ENCODE measurements around the gene PKNOX2.

The PKNOX2 gene

GRCh38 chr11:125164422-125165110, at the start of gene PKNOX2:
TSS of gene PKNOX2 (plus strand) at chr11:125164751. CDS start at chr11:125351306, 186,555 bp downstream.
- DNase-seq: peak; percentile 77

DNA sequence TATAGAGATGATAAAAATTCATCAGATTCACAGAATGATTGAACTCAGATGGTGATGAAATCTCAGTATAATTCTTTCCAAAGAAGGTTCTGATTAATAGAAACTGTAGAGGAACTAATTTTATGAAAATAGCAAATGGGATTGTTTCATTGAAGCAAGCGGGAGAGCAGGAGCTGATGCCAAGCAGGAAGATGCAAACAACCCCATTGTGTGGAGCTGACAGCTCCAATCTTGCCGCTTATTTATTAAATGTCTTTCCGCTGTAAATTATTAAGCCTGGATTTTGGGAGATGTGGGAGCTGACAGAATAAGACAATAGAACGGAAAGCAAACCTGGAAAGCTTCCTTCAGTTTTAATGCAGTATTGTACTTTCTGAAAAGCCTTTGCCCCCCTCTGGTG, 47.1 kb upstream of the PKNOX2 start:
- no peak for DNase-seq

- DNase-seq: no peak
These were observed 41.2 kb upstream of the PKNOX2 start for GRCh38 chr11:125123194-125123946.

GRCh38 chr11:125123947-125124617, 40.5 kb upstream of the PKNOX2 start:
- peak; percentile 50 for DNase-seq

- DNase-seq: no peak
These were observed 39.9 kb upstream of the PKNOX2 start for GRCh38 chr11:125124618-125124992.

GRCh38 chr11:125128450-125128849, 36.1 kb upstream of the PKNOX2 start:
- DNase-seq: no peak

- no peak for DNase-seq
These were observed 35.1 kb upstream of the PKNOX2 start for GRCh38 chr11:125129316-125129993.

DNA sequence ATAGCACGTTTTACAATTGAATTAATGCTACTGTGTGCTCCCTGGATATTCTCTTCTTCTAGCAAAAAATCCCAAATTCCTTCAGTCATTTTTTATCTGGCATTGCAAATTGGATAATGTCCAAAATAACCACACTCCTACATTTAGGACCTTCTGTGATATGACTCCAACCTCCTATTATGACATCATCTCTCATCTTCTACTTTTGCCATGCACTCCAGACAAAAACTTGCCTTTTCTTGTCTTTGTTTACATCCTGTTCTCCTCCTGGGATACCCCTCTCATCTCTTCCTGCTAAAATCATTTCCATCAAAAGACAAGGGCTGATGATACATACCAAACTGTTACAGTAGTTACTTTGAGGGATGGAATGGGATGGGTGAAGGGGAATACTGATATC, 32.5 kb upstream of the PKNOX2 start:
- no peak for DNase-seq

DNA sequence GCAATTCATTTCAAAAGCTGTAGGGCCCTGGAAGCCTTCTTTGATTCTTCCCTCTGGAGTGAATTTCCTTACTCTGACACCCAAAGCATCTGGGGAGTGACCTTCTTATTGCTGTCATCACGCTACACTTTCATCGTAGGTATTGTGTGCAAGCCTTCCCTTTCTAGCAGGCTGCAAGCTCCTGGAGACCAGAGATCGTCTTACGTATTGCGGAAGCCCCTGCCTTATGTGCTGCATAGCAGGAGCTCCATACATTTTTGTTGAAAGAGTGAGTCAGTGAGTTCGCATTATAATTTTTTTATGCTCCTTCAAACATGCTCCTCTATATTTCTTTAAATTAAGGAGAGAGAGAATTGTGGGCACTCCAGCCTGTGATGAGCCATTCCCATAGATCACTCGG, 32.0 kb upstream of the PKNOX2 start:
- no peak for DNase-seq

DNA sequence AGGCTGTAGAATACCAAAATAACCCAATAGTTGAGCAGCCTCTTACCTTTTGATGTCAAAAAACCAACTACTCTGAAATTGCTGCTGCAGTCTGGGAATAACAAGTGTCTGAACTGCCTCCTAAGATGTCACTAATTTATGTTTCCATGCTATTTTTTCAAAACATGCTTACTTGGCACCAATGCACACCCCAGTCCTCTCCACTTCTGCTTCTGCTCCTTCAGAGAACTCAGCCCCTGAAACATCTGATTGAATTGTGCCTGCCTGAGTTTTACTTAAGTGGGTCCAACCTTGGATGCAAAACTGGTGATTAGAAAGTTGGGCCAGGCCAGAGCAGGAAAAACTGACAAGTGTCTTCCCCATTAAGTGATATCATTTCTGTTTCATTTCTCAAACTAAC, 28.6 kb upstream of the PKNOX2 start:
- DNase-seq: no peak

- no peak for DNase-seq
These were observed 25.6 kb upstream of the PKNOX2 start for GRCh38 chr11:125138966-125139365.

- DNase-seq: no peak
These were observed 24.8 kb upstream of the PKNOX2 start for GRCh38 chr11:125139778-125140177.

- no peak for DNase-seq
These were observed 24.3 kb upstream of the PKNOX2 start for GRCh38 chr11:125140233-125140632.

- DNase-seq: no peak
These were observed 23.4 kb upstream of the PKNOX2 start for GRCh38 chr11:125141178-125141577.

- DNase-seq: peak; percentile 67
These were observed 22.6 kb upstream of the PKNOX2 start for GRCh38 chr11:125141686-125142535.

DNA sequence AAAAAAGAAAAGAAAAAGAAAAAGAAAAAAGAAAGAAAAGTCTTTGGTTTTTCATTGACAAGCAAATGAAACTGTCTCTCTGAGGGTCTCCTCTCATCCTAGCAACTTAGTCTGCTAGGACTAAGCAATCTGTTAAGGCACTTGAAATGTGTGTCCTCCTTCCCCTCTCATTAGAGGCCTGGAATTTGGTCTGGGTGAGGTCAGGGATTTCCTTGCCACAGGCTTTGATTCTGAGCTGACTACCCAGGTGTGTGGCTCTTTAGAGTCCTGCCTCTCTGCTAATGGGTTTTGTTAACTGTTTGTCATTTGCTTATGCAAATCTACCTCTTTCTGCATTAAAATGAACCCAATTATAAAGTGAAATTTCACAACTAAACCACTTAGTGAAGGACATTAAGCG, 18.3 kb upstream of the PKNOX2 start:
- no peak for DNase-seq

GRCh38 chr11:125147280-125147679, 17.3 kb upstream of the PKNOX2 start:
- no peak for DNase-seq

DNA sequence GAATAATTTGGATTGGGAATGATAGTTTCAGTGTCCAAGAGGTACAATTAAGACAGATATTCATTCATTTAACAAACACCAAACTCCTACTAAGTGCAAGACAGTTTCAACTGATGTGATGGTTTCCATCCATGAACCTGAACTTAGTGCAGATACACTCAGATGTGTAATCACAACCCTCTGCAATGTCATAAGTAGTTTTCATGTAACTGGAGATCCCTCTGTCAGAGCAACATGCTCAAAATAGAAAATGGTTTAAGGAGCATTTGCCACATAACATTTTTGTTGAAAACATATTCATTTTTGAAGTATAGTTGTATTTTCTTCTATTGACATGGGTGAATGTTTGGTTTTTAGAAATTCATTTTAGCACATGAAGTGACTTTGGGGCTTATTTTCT, 16.5 kb upstream of the PKNOX2 start:
- DNase-seq: no peak

GRCh38 chr11:125148743-125149142, 15.8 kb upstream of the PKNOX2 start:
- DNase-seq: no peak

- DNase-seq: no peak
These were observed 10.7 kb upstream of the PKNOX2 start for GRCh38 chr11:125153837-125154236.

DNA sequence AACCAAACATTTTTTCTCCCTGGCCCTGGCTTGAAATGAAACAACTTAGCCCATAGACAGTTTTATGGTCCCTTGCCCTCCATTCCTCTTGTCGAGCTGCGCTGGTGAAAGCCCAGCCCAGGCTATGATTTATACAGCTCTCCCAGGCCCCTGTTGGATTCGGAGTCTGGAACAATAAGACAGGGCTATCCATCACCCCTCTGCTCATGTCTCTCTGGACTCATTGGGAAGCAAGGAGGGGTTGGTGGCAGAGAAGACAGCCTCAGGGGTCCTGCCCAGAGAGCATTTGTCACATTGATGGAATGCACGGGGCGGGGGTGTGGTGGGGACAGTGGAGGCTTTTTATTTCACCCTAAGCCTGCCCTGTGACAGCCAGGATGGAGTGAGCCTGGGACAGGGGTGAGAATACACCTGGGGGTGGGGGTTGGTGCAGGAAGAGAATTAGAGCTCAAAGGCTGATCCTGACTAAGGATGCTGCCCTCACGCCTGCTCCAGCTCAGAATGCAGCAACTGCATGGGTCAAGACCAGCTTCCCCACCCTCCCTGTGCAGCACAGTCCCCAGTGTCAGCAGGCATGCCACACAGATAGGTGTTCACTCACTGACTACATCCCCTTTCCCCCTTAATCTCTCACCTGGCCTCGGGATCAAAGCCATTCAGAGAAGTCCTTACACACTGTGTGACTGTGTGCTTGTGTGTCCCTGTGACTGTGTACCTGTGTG, 10.0 kb upstream of the PKNOX2 start:
- no peak for DNase-seq

DNA sequence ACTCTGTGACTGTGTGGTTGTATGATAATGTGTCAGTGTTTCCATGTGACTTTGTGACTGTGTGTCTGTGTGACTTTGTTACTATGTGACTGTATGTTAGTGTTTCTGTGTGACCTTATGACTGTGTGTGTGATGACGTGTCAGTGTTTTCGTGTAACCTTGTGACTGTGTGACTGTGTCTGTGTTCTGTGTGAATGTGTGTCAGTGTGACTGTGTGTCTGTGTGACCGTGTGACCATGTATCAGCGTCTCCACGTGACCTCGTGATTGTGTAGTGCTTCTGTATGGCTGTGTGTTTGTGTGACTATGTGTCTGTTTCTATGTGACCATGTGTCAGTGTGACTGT, 9.5 kb upstream of the PKNOX2 start:
- DNase-seq: no peak

All from CD4-positive, alpha-beta T cell treated with Interleukin-17A for 4 hours (primary cell).